ENCODE data around the gene PPA2.
"Not testable (repeated sequence)": the region's sequence is repeated elsewhere in the genome, so short reads cannot be mapped to it uniquely, and the experiment has no call there.

The PPA2 gene

DNA sequence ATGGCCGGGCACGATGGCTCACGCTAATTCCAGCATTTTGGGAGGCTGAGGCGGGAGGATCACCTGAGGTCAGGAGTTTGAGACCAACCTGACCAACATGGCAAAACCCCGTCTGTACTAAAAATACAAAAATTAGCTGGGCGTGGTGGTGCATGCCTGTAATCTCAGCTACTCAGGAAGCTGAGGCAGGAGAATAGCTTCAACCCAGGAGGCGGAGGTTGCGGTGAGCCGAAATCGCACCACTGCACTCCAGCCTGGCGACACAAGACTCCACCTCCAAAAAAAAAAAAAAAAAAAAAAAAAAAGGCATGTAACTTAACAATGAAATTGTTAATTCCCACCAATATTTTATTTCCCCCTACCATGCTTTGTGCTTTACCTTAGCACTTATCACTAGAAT is 15.3 kb downstream of the PPA2 start:
- not testable (repeated sequence) for H3K27me3 ChIP-seq (ENCODE audit: control insufficient read depth, insufficient read depth, low read length); H3K9me3 ChIP-seq (ENCODE audit: control insufficient read depth, insufficient read depth, low read length); H3K27ac ChIP-seq (ENCODE audit: low read depth, low read length); H3K9ac ChIP-seq (ENCODE audit: low read depth, low read length); H3K4me3 ChIP-seq (ENCODE audit: low read depth, low read length); H3K36me3 ChIP-seq (ENCODE audit: control insufficient read depth, insufficient read depth, low read length)
- peaks cover 10% of the 10 kb centered on the region for H3K4me1 ChIP-seq (ENCODE audit: control insufficient read depth, insufficient read depth, low read length)

DNA sequence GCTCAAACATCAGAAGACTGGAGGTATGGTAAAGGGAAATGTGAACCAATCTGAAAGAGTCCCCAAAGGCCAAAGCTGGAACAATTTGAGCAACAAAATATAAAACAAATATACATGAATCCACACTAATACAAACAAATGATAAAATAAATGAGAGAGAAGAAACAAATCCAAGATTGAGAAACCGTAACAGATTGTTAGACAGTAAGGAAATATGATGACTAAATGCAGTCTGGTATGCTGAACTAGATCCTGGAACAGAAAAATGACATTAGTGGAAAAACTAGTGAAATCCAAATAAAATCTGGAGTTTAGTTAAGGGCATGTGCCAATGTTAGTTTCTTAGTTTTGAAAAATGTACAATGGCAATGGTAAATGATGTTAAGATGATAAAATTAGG is 15.9 kb downstream of the PPA2 start:
- H3K4me3 ChIP-seq (ENCODE audit: low read depth, low read length), result no peak overlapping the region
- peaks cover 16% of the 10 kb centered on the region for H3K4me1 ChIP-seq (ENCODE audit: control insufficient read depth, insufficient read depth, low read length)
- H3K36me3 ChIP-seq (ENCODE audit: control insufficient read depth, insufficient read depth, low read length), result peaks cover 15% of the 10 kb centered on the region; the same call in 1 of the 2 replicates
- no peak overlapping the region for H3K9ac ChIP-seq (ENCODE audit: low read depth, low read length)
- H3K9me3 ChIP-seq (ENCODE audit: control insufficient read depth, insufficient read depth, low read length), result no peaks in the 10 kb centered on the region
- H3K27ac ChIP-seq (ENCODE audit: low read depth, low read length), result no peak overlapping the region
- no peaks in the 10 kb centered on the region for H3K27me3 ChIP-seq (ENCODE audit: control insufficient read depth, insufficient read depth, low read length)

DNA sequence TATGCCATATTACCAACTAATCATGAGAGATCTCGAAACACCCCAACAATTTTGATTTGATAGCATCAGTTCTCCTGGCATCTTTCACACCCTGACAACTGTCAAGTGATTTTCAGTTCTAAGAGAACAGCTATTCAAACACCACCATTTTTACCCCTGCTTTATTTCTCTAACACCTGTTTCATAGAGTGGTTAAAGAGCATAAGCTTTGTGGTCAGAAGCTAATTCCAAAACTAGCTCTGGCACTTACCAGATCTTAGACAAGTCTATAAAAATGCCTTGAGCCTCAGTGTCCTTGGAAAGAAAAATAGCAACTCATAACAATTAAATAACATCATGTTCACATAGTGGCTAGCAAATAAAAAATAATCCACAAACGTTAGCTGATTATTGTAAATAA is 17.9 kb downstream of the PPA2 start:
- Histone ChIP-seq H3K27ac (ENCODE audit: low read depth, low read length) (no peak overlapping the region), H3K4me1 (ENCODE audit: control insufficient read depth, insufficient read depth, low read length) (peaks cover 16% of the 10 kb centered on the region), H3K27me3 (ENCODE audit: control insufficient read depth, insufficient read depth, low read length) (no peaks in the 10 kb centered on the region), H3K9me3 (ENCODE audit: control insufficient read depth, insufficient read depth, low read length) (no peaks in the 10 kb centered on the region), H3K4me3 (ENCODE audit: low read depth, low read length) (no peak overlapping the region), H3K36me3 (ENCODE audit: control insufficient read depth, insufficient read depth, low read length) (peaks cover 24% of the 10 kb centered on the region), H3K9ac (ENCODE audit: low read depth, low read length) (no peak overlapping the region)

DNA sequence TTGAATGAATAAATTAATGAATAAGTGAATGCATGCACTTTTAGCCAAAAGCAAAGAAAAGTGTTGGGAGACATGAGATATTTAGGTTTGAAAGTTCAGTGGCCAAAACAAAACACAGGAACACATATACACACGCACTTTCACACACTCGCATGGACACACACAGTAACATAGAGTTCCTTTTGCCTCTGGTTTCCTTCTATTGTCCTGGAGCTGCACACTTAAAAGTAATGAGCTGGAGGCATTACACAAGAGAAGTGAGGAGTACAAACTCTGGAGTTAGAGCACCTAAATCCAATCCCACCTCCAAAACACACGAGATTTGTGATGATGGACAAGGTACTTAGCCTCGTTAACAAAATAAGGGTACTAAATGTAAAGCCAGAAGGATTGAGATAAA is 18.7 kb downstream of the PPA2 start:
- H3K36me3 ChIP-seq (ENCODE audit: control insufficient read depth, insufficient read depth, low read length), result peaks cover 24% of the 10 kb centered on the region
- H3K27ac ChIP-seq (ENCODE audit: low read depth, low read length), result no peak overlapping the region
- no peaks in the 10 kb centered on the region for H3K27me3 ChIP-seq (ENCODE audit: control insufficient read depth, insufficient read depth, low read length)
- no peaks in the 10 kb centered on the region for H3K9me3 ChIP-seq (ENCODE audit: control insufficient read depth, insufficient read depth, low read length)
- no peak overlapping the region for H3K4me3 ChIP-seq (ENCODE audit: low read depth, low read length)
- H3K4me1 ChIP-seq (ENCODE audit: control insufficient read depth, insufficient read depth, low read length), result peaks cover 12% of the 10 kb centered on the region
- no peak overlapping the region for H3K9ac ChIP-seq (ENCODE audit: low read depth, low read length)

DNA sequence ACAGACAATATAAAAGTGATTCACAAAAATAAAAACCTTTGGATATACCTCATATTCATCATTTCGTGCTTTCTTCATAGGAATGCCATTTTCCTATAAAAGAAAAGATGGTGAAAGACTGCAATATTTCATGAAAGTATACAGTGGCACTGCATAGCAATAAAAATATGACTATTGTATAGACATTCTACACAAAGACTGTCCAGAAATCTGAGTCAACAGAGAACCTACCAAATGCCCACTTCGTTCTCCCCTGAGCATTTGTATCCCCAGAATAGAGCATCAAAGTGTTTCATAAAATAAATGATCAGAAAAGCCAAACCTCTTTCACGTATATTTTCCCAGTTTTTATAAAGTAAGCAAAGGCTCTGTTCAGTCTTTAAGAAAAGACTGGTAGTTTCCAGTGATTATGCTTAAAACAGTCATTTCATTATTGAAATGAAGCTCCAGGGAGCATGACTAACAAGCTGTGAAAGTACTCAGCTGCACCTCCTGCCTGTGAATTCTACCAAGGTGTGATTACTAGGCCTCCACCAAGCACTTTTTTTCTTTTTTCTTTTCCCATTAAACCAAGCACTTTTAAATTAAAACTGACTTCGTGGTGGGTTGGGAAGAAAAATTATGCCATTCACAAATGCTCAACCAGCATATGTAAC is 20.2 kb downstream of the PPA2 start:
- Histone ChIP-seq H3K27ac (ENCODE audit: low read depth, low read length) (peak overlapping the region; percentile 18), H3K27me3 (ENCODE audit: control insufficient read depth, insufficient read depth, low read length) (no peaks in the 10 kb centered on the region), H3K4me3 (ENCODE audit: low read depth, low read length) (no peak overlapping the region), H3K36me3 (ENCODE audit: control insufficient read depth, insufficient read depth, low read length) (peaks cover 28% of the 10 kb centered on the region), H3K9me3 (ENCODE audit: control insufficient read depth, insufficient read depth, low read length) (no peaks in the 10 kb centered on the region), H3K9ac (ENCODE audit: low read depth, low read length) (no peak overlapping the region), H3K4me1 (ENCODE audit: control insufficient read depth, insufficient read depth, low read length) (peaks cover 12% of the 10 kb centered on the region)

DNA sequence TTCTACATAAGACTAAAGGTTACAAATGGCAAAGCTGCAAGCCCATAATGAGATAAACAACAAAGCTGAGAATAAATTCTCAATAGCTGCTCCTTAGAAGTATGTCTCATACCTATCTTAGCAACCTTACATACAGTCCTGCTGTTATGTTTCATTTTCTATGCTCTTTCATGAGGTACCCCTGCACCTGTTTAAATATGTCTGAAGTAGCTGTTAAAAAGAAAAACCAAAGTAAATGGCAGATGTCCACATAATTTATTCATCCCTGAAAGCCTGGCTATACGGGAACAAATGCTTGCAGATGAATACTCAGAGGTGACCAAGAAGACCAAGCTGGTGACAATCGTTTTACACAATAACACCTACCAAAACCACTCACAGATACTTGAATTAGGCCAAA is 22.5 kb downstream of the PPA2 start:
- H3K4me3 ChIP-seq (ENCODE audit: low read depth, low read length), result no peak overlapping the region
- no peaks in the 10 kb centered on the region for H3K27me3 ChIP-seq (ENCODE audit: control insufficient read depth, insufficient read depth, low read length)
- H3K36me3 ChIP-seq (ENCODE audit: control insufficient read depth, insufficient read depth, low read length), result peaks cover 32% of the 10 kb centered on the region
- H3K9me3 ChIP-seq (ENCODE audit: control insufficient read depth, insufficient read depth, low read length), result no peaks in the 10 kb centered on the region
- H3K9ac ChIP-seq (ENCODE audit: low read depth, low read length), result no peak overlapping the region
- H3K27ac ChIP-seq (ENCODE audit: low read depth, low read length), result no peak overlapping the region
- peaks cover 12% of the 10 kb centered on the region for H3K4me1 ChIP-seq (ENCODE audit: control insufficient read depth, insufficient read depth, low read length)

DNA sequence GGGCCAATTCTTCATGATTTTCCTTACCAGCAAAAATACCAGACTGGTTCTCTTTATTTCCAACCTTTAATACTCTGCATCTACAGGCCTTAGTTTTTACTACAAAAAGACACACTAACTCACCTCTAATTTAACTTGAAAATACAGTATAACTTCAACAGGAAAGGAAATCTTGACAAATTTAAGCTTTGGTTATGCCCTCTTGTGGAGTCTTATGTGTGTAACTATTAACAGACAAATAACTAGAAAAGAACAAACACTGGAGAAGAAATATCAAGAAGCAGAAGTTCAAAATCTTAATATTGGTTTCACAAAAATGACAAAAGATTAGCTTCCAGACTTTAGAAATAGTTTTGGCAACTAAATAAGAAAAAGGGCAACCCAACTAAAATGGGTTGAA is 33.0 kb downstream of the PPA2 start:
- Histone ChIP-seq H3K9ac (ENCODE audit: low read depth, low read length) (no peak overlapping the region), H3K27me3 (ENCODE audit: control insufficient read depth, insufficient read depth, low read length) (no peaks in the 10 kb centered on the region), H3K9me3 (ENCODE audit: control insufficient read depth, insufficient read depth, low read length) (no peaks in the 10 kb centered on the region), H3K27ac (ENCODE audit: low read depth, low read length) (no peak overlapping the region), H3K36me3 (ENCODE audit: control insufficient read depth, insufficient read depth, low read length) (peaks cover 46% of the 10 kb centered on the region), H3K4me1 (ENCODE audit: control insufficient read depth, insufficient read depth, low read length) (no peaks in the 10 kb centered on the region), H3K4me3 (ENCODE audit: low read depth, low read length) (no peak overlapping the region)

DNA sequence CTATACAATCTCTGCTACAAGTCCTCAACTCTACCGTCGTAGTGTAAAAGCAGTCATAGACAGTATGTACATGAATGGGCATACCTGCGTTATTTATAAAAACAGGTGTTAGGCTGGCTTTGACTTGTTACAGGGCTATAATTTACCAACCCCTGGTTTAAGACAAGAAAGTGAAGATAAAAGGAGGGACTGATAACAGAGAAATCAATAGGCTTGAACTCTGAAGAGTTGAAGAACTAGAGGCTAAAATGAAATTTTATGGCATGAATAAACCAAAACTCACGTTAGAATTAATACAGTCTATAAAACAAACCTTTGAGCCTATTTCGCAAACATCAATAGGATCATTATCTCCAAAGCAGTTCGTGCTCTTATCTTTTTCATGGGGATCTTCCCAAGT is 36.2 kb downstream of the PPA2 start:
- Histone ChIP-seq H3K4me3 (ENCODE audit: low read depth, low read length) (no peak overlapping the region), H3K27ac (ENCODE audit: low read depth, low read length) (no peak overlapping the region), H3K36me3 (ENCODE audit: control insufficient read depth, insufficient read depth, low read length) (peaks cover 45% of the 10 kb centered on the region), H3K27me3 (ENCODE audit: control insufficient read depth, insufficient read depth, low read length) (no peaks in the 10 kb centered on the region), H3K9ac (ENCODE audit: low read depth, low read length) (no peak overlapping the region), H3K9me3 (ENCODE audit: control insufficient read depth, insufficient read depth, low read length) (no peaks in the 10 kb centered on the region), H3K4me1 (ENCODE audit: control insufficient read depth, insufficient read depth, low read length) (no peaks in the 10 kb centered on the region)

DNA sequence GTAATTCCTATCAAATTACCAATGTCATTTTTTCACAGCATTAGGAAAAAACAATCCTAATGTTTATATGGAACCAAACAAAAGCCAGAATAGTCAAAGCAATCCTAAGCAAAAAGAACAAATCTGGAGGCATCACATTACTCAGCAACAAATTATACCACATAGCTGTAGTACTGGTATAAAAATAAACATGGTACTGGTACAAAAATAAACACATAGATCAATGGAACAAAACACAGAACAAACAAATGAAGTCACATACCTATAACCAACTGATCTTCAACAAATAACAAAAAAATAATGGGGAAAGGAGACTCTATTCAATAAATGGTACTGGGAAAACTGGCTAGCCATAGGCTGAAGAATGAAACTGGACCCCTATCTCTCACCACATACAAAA is 37.4 kb downstream of the PPA2 start:
- H3K27me3 ChIP-seq (ENCODE audit: control insufficient read depth, insufficient read depth, low read length), result no peaks in the 10 kb centered on the region
- H3K4me3 ChIP-seq (ENCODE audit: low read depth, low read length), result no peak overlapping the region
- H3K27ac ChIP-seq (ENCODE audit: low read depth, low read length), result no peak overlapping the region
- H3K9me3 ChIP-seq (ENCODE audit: control insufficient read depth, insufficient read depth, low read length), result no peaks in the 10 kb centered on the region
- peaks cover 42% of the 10 kb centered on the region for H3K36me3 ChIP-seq (ENCODE audit: control insufficient read depth, insufficient read depth, low read length)
- no peak overlapping the region for H3K9ac ChIP-seq (ENCODE audit: low read depth, low read length)
- H3K4me1 ChIP-seq (ENCODE audit: control insufficient read depth, insufficient read depth, low read length), result no peaks in the 10 kb centered on the region

DNA sequence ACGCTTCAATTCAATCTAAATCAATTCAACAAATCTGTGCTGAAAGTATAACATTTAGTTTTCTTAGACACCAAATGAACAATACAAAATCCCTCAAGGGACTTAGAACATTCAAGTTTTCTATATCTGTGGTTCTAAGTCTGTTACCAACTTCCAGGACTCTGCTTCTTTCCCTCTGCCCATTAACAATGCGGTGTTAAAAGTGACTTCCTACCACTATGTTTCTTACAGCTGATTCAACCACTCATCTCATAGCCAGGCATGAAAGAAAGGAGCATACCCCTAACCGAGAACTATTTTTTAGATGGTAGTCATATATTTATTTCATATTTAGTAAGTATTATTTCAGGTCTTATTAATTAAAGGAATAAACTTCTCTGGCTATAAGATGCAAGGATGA is 38.9 kb downstream of the PPA2 start:
- Histone ChIP-seq H3K4me3 (ENCODE audit: low read depth, low read length) (no peak overlapping the region), H3K36me3 (ENCODE audit: control insufficient read depth, insufficient read depth, low read length) (peaks cover 37% of the 10 kb centered on the region), H3K4me1 (ENCODE audit: control insufficient read depth, insufficient read depth, low read length) (no peaks in the 10 kb centered on the region), H3K27ac (ENCODE audit: low read depth, low read length) (no peak overlapping the region), H3K9me3 (ENCODE audit: control insufficient read depth, insufficient read depth, low read length) (no peaks in the 10 kb centered on the region), H3K9ac (ENCODE audit: low read depth, low read length) (no peak overlapping the region), H3K27me3 (ENCODE audit: control insufficient read depth, insufficient read depth, low read length) (no peaks in the 10 kb centered on the region)

DNA sequence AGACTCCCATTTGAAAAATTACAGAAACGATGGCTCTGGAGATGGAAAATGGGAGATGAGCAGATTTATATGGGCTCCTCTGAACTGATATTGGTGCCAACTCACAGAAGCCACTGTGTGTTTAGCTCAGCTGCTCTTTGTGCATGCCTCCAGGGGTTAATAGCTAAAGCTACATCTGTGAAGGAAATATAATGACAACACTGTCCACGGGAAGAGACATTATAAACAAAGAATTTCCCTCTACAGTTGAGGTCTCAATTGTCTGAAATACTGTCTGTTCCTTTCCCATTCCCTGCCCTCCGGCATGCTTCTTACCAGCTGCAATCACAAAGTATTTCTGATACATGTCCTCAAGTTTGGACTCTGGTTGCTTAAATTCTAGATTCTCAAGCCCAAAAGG is 40.4 kb downstream of the PPA2 start:
- Histone ChIP-seq H3K27ac (ENCODE audit: low read depth, low read length) (no peak overlapping the region), H3K36me3 (ENCODE audit: control insufficient read depth, insufficient read depth, low read length) (peaks cover 37% of the 10 kb centered on the region), H3K9ac (ENCODE audit: low read depth, low read length) (no peak overlapping the region), H3K4me1 (ENCODE audit: control insufficient read depth, insufficient read depth, low read length) (no peaks in the 10 kb centered on the region), H3K9me3 (ENCODE audit: control insufficient read depth, insufficient read depth, low read length) (no peaks in the 10 kb centered on the region), H3K4me3 (ENCODE audit: low read depth, low read length) (no peak overlapping the region), H3K27me3 (ENCODE audit: control insufficient read depth, insufficient read depth, low read length) (no peaks in the 10 kb centered on the region)

DNA sequence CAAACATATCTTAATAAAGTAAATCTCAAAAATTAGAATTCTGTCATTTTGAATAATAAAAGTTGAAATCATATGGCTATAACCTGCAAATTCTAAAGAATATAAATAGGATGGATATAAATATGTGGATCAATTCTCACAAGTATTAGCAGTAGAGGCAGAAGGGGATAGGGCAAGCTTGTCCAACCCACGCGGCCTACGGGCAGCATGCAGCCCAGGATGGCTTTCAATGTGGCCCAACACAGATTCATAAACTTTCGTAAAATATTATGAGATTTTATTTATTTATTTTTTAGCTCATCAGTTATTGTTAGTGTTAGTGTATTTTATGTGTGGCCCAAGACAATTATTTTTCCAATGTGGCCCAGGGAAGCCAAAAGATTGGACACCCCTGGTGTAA is 41.4 kb downstream of the PPA2 start:
- Histone ChIP-seq H3K4me1 (ENCODE audit: control insufficient read depth, insufficient read depth, low read length) (no peaks in the 10 kb centered on the region), H3K9me3 (ENCODE audit: control insufficient read depth, insufficient read depth, low read length) (no peaks in the 10 kb centered on the region), H3K27ac (ENCODE audit: low read depth, low read length) (no peak overlapping the region), H3K9ac (ENCODE audit: low read depth, low read length) (no peak overlapping the region), H3K27me3 (ENCODE audit: control insufficient read depth, insufficient read depth, low read length) (no peaks in the 10 kb centered on the region), H3K36me3 (ENCODE audit: control insufficient read depth, insufficient read depth, low read length) (peaks cover 29% of the 10 kb centered on the region), H3K4me3 (ENCODE audit: low read depth, low read length) (no peak overlapping the region)
